Measurements from ENCODE around the gene PIK3CG.
"Not testable (repeated sequence)": the region's sequence is repeated elsewhere in the genome, so short reads cannot be mapped to it uniquely, and the experiment has no call there.

PIK3CG gene

GRCh38 chr7:106944035-106944665, 79.1 kb downstream of the PIK3CG start:
- DNase-seq, result no peak

GRCh38 chr7:106947244-106947728, 82.2 kb downstream of the PIK3CG start:
- DNase-seq, result peak; percentile 83 to 85

GRCh38 chr7:106952001-106952657, 87.0 kb downstream of the PIK3CG start:
- no peak for DNase-seq

- DNase-seq, result peak; percentile 90 to 91
Observed at GRCh38 chr7:106952658-106953231, 87.7 kb downstream of the PIK3CG start.

- peak; percentile 39 to 68 for DNase-seq
Observed at GRCh38 chr7:106954840-106955239, 89.8 kb downstream of the PIK3CG start.

GRCh38 chr7:106955857-106956256, 90.8 kb downstream of the PIK3CG start:
- DNase-seq, result not testable (repeated sequence)

All from inflammatory macrophage (primary cell).